Measurements from ENCODE around the gene KLK12. TPM values are rescaled to one million over a fixed set of nuclear protein-coding genes. Genes with fewer than 3 reads are reported as not detected.

The KLK12 gene
- total and polyA plus RNA-seq, 2 donors (not counting 3 experiments of a cell fraction or from before 2014, with no cell fraction given): not detected

GRCh38 chr19:50982186-50982585 lies 52.6 kb downstream of the KLK12 start:
- no peak overlapping the region for H3K4me3 ChIP-seq (replicated peaks in 1 of 3; ENCODE audit: insufficient read depth in 1 of 3, low read depth in 1 of 3, low read length in 3 of 3)
- H3K9me1 ChIP-seq (replicated peaks; ENCODE audit: control insufficient read depth, extremely low read depth, insufficient read depth, low read length): no peaks in the 10 kb centered on the region
- H3K27me3 ChIP-seq (ENCODE audit: control insufficient read depth in 2 of 2, insufficient read depth in 2 of 2, low read length in 2 of 2): no peaks in the 10 kb centered on the region
- H3K9me3 ChIP-seq (replicated peaks; ENCODE audit: control insufficient read depth, insufficient read depth, low read length): no peaks in the 10 kb centered on the region
- FAIRE-seq: no peak
- H3K9ac ChIP-seq (replicated peaks; ENCODE audit: extremely low read depth, insufficient read depth, low read length): no peak overlapping the region
- ChIA-PET POLR2A (no interaction called here), CTCF (no interaction called here)
- no TSS peak for BruUV-seq (replicated peaks)
- H3K36me3 ChIP-seq (ENCODE audit: control insufficient read depth in 2 of 2, extremely low read depth in 1 of 2, insufficient read depth in 2 of 2, low read length in 2 of 2): no peaks in the 10 kb centered on the region
- no peak overlapping the region for H3K4me2 ChIP-seq (ENCODE audit: insufficient read depth, low read length)
- H3K4me1 ChIP-seq (ENCODE audit: control insufficient read depth, extremely low read depth, insufficient read depth, low read length): no peaks in the 10 kb centered on the region
- dilution Hi-C loops (cut with MboI; ENCODE audit: extremely low pct_ligation_motif_present, low sequenced_read_pairs): no loop called here
- no peaks in the 10 kb centered on the region for H3K79me2 ChIP-seq (ENCODE audit: control insufficient read depth, insufficient read depth, low read length)
- TF ChIP-seq JUN (IDR thresholded peaks at IDR 0.05; ENCODE audit: borderline replicate concordance, insufficient read depth, insufficient read length, low read depth): no peak
- no peak for TF ChIP-seq POLR2A (IDR thresholded peaks at IDR 0.05; ENCODE audit: low read depth, low read length)
- no peak for TF ChIP-seq MYC (IDR thresholded peaks at IDR 0.05; ENCODE audit: low read depth, low read length)
- no peak for TF ChIP-seq FOS (IDR thresholded peaks at IDR 0.05; ENCODE audit: borderline replicate concordance, insufficient read depth, low read length)
- TF ChIP-seq MAX (IDR thresholded peaks at IDR 0.05; ENCODE audit: insufficient read depth, insufficient read length): no peak
- no peak for TF ChIP-seq CTCF (IDR thresholded peaks at IDR 0.05; ENCODE audit: extremely low read depth in 1 of 2, insufficient read depth in 1 of 2, low read depth in 1 of 2, low read length in 2 of 2)
- TF ChIP-seq POLR2AphosphoS5 (IDR thresholded peaks at IDR 0.05; ENCODE audit: insufficient read depth, low read depth, low read length): no peak
- TF ChIP-seq GATA2 (IDR thresholded peaks at IDR 0.05; ENCODE audit: insufficient read depth, insufficient read length, low read depth, low read length): no peak
- TF ChIP-seq EZH2 (IDR thresholded peaks at IDR 0.05; ENCODE audit: borderline replicate concordance, low read depth, low read length, severe bottlenecking): no peak
- no peak overlapping the region for H3K27ac ChIP-seq (ENCODE audit: insufficient read depth, low read depth, low read length)
- no peaks in the 10 kb centered on the region for H4K20me1 ChIP-seq (replicated peaks; ENCODE audit: control insufficient read depth, extremely low read depth, insufficient read depth, low read length)
- no peak overlapping the region for H2AFZ ChIP-seq (ENCODE audit: low read depth, low read length)
- intact Hi-C loops (cut with micrococcal nuclease): no loop called here
- no peak for DNase-seq (ENCODE audit: low read depth, low spot score)

All from endothelial cell of umbilical vein (primary cell).